DMS114 treated with DMSO at 0.1 percent for 48 hours (cell line): ENCODE measurements around the gene COL27A1.

Experiments
- DNase-seq: peaks from one replicate; lab custom pipeline; 2025; ENCODE audit not compliant: unreplicated experiment; lab: John Stamatoyannopoulos, UW

The COL27A1 gene

GRCh38 chr9:114300846-114301797 lies 145.8 kb downstream of the COL27A1 start:
- no peak for DNase-seq

DNA sequence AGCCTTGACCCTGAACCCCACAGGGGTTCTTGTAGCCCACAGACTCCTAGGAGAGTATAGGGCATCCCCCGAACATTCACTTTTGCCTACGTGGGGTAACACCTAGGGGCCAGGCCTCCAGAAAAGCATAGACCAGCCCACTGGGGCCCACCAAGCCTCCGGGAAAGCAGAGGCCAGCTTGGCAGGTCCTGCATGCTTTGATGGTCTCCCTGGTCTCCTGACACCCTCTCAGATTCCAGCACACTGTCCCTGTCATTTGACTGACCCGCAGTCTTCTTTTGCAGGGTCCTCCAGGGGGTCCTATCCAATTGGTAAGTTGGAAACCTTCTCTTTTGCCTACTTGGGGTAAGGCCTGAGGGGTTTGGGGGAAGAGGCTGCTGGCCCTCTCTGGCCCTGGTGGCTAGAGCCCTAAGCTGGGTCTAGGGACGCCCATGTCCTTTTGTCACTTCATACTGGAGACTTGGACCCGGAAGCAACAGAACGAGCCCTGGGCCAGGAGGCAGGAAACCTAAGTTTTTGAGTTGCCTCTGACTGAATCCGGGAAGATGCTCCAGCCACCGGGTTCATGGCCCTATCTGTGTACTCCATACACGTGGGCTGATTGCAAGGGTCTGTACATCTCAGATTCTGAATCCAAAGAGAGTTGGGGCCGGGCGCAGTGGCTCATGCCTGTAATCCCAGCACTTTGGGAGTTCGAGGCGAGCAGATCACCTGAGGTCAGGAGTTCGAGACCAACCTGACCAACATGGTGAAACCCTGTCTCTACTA lies 146.6 kb downstream of the COL27A1 start:
- DNase-seq = no peak

DNA sequence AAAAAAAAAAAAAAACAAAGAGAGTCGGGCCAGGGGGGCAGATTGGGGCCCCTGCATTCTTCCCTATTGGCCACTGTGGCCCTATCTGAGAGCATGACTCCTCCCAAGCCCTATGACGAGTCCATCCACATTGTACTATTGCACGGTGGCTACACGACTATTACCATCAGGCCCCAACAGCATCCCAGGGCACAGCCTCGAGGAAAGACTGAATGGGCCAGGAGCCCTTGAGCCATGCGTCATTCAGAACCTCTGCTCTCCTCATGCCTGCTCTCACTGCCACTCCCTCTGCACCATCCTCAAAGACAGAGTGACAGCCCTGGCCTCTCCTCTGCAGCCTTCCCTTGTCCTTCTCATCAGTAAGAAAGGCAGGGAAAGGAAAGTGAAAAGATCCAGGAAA lies 147.4 kb downstream of the COL27A1 start:
- no peak for DNase-seq

GRCh38 chr9:114303571-114303970 lies 148.2 kb downstream of the COL27A1 start:
- no peak for DNase-seq

DNA sequence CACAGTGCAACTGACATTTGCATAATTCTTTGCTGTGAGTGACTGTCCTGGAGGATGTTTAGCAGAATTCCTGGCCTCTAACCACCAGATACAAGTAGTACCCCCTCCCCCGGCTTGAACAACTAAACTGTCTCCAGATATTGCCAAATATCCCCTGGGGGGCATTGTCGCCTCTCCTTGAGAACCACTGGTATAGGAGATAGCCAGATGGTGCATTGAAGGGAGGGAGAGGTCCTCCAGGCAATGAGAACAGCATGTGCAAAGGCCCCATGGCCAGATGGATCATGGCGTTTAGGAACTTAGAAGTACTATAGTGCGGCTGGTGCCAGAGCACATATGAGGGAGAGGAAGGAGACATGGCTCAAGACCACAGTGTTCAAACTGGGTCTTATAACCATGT lies 148.6 kb downstream of the COL27A1 start:
- DNase-seq = no peak

DNA sequence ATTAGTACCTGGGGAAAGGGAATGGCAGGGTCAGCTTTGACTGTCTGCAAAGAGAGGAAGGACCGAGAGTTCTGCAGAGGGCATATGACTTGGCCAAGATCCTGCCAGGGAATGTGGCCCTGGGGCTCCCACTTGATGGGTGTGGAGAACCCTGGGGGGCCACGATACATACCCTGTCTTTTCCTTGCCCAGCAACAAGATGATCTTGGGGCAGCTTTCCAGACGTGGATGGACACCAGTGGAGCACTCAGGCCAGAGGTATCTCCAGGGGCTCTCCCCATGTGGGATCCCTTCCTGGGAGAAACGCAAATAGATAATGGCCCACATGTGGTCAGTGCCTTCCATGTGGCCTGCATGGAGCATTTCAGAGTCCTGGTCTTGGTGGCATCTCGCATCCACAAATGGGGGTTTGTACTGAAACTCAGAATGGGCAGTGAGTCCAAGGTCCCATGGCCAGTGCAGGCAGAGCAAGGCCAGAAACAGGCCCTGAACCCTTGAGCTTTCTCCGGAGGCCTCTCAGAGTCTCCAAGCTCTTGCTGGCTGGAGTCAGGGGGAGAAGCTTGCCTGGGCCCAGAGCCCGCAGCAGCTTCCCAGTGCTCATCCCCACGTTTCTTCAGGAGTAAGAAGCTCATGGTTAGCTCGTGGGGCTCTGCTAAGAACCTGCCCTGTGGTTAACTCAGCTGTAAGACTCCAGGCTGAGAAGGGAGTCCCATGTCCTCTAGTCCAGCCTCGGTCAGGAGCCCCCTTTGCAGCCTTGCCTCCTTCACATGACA lies 149.3 kb downstream of the COL27A1 start:
- no peak for DNase-seq

DNA sequence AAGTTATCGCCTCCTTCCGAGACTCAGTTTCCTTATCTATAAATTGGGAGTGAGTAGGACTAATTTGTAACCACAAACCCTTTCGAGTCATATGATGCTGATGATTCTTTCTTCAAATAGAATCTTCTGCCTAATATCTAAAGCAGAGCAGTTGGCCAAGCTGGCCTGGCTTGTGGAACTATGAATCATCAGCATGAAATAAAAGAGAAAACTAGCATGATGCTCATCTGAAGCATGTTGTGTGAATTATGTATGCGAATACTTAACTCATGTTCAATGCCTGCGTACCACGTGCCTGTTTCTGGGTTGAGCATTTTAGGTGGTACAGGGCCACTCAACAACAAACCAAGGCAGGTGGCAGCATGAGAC lies 152.5 kb downstream of the COL27A1 start:
- DNase-seq = no peak

- DNase-seq = no peak
Measured at GRCh38 chr9:114308361-114308950, 153.1 kb downstream of the COL27A1 start.

DNA sequence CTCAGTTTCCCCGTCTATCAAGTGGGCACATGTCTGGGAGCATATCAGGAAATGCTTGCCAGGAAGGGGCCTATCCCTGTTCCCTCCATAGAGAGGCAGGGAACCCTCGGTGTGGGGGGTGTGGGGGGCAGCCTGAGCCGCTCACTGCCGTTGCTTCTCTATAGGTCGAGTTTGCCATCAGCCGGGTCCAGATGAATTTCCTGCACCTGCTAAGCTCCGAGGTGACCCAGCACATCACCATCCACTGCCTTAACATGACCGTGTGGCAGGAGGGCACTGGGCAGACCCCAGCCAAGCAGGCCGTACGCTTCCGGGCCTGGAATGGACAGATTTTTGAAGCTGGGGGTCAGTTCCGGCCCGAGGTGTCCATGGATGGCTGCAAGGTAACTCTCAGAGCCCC lies 153.8 kb downstream of the COL27A1 start:
- no peak for DNase-seq

- DNase-seq = no peak
Measured at GRCh38 chr9:114310471-114311450, 155.4 kb downstream of the COL27A1 start.

DNA sequence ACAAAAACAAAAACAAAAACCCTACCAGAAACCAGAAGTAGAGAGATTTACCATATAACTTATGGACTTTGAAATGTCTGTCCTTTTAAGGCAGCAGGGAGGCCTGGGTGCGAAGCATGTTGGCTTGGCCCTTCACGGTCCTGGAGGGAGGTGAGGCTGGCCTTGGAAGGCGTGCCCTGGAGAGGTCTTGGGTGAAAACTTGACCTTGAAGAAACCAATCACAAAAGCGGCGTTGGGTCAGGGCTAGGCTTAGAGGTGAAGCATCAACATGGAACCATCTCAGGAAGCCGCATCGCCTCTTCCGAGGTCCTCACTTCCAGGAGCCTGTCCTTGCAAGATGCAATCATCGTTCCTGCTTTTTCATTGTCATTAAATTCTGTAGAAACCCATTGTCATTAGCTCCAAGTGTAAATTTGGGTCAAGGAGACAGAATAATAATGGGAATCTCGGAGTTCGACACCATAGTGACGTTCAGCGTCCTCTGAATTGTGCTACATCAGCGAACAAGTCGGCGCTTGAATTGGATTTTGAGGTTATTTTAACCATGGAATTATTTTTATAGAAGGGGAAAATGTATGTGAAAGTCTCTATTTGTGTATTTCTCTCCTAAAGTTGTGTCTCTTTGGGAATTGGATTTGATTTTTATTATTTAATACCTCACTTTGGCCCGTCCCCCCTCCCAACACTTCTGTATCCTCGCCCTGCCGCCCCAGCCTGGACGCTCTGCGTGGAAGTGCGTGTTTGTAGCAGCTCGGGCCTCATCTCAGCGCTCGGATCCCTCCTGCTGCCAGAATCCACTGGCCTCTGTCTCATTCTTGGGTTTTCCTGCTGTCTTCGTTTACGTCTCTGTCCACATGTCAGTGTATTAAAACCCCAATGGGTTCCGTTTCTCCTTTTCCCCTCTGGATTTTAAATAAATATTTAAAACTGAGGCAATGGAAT lies 156.5 kb downstream of the COL27A1 start:
- no peak for DNase-seq

DNA sequence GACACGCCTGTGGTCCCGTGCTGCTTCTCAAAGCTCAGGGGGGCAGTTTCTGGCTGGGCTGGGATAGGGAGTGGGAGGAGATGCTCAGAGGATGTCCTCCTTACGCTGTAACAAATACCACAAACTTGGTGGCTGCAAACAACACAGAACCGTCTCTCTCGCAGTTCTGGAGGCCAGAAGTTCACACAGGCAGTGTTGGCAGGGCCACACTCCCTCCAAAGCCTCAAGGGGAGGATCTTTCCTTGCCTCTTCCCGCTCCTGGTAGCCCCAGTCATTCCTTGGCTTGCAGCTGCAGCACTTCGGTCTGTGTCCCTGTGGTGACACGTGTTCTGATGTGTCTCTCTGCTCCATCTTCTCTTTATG lies 157.2 kb downstream of the COL27A1 start:
- DNase-seq = no peak

- DNase-seq = no peak
Measured at GRCh38 chr9:114313186-114313585, 157.8 kb downstream of the COL27A1 start.

DNA sequence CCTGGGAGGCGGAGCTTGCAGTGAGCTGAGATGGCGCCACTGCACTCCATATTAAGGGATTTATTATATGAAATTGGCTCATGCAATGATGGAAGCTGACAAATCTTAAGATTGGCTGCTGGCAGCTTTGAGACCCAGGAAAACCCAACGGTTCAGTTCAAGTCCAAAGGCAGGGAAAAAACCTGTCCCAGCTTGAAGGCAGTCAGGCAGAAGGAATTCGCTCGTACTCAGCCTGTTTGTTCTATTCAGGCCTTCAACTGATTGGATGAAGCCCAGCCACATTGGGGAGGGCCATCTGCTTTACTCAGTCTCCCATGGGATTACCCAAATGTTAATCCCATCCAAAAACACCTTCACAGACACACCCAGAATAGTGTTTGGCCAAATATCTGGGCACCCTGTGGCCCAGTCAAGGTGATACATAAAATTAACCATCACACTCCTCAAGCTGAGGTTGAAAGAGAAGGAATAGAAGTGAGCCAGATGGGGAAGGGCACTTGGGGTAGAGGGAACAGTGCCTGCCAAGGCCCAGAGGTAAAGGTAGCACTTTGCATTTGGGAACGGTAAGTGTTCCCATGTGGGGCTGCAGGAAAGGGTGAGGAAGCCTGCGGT lies 159.0 kb downstream of the COL27A1 start:
- no peak for DNase-seq

DNA sequence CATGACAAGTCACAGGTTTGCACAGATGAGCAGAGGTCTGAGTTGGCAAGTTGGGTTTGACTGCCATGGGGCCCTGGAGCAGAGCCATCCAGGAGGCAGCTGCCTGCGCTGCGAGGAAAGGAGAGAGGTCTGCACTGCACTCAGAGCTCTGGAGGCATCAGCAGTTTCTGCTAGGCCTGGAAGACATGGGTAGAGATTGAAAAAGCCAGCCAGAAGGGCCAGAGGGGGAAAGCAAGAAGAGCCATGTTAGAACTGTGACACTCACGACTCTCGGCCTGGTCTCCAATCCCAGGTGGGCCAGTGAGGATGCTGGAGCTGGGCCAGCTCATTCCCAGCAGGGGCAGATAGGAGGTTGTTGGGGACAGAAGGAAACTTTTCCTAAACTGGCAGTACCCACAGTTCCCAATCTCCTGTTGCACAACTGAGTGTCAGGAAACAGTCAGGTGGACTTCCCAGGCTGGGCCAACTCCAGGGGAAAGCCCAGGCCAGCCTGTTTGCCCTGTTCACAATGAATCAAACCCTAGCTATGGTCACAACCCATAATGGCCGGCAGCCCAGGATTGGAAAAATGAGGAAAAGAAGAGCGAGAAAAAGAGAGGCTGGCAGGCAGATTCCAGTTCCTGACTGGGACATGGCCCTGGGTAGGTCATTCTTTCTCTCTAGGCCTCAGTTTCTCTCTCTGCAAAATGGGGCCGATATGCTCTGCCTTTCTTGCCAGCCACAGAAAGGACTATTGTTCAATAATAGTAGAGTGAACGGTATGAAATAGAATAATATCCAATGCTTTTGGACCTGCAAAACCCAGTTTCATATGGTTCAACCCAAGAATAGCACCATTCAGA lies 159.8 kb downstream of the COL27A1 start:
- no peak for DNase-seq

DNA sequence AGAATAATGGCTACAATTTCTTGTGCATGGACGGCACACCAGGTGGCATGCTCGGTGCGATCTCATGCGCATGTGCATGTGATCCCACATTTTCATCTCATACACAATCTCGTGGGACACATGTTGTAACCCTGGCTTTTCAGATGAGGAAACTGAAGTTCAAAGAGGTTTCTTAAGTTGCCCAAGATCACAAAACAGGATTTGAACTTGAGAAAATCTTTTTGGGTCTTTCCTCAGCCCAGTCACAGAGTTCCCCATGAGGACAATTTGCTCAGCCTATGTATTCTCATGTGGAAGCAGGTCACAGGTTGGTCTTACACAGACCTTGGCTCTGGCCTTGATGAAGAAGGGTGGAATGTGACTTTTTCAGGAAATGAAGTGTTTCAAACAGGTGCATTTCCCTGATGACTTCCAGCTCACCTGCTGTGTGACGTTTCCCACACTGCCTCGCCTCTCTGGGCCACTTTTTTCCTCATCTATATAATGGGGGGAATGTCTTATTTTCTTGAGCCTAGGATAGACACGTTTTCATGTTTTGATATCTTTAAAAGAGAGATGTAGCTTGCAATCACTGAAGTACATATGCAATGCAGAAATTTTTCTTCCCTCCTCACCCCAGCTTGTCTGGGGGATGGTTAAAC lies 160.5 kb downstream of the COL27A1 start:
- no peak for DNase-seq

- DNase-seq = no peak
Measured at GRCh38 chr9:114316605-114317230, 161.4 kb downstream of the COL27A1 start.
